NOMO-1 treated with DMSO at 0.1 percent for 48 hours (cell line): ENCODE data around the gene PLK4.
"Not testable (repeated sequence)": the region's sequence is repeated elsewhere in the genome, so short reads cannot be mapped to it uniquely, and the experiment has no call there.

Source experiments
- DNase-seq: peaks from one replicate; lab custom pipeline; 2025; ENCODE audit not compliant: unreplicated experiment; lab: John Stamatoyannopoulos, UW

PLK4 gene

GRCh38 chr4:127905029-127905428, 24.3 kb downstream of the PLK4 start:
- no peak for DNase-seq

DNA sequence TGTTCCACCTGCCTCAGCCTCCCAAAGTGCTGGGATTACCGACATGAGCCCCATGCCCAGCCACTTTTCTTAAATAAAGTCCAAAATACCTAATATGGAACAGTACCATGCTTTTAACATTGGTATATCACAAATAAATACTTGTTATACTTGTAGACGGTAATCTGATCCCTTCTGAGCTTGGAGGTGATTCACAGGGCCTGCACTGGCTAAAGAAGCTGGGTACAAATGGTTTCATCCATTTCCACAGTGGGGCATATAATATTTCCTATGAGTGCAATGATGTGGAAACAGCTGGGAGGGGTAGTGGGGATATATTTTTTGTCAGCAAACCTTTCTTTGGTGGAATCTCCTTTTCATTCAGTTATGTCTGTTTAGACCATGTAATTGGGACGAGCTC, 35.8 kb downstream of the PLK4 start:
- DNase-seq = no peak

GRCh38 chr4:127917151-127917550, 36.5 kb downstream of the PLK4 start:
- no peak for DNase-seq

GRCh38 chr4:127920521-127920920, 39.8 kb downstream of the PLK4 start:
- no peak for DNase-seq

DNA sequence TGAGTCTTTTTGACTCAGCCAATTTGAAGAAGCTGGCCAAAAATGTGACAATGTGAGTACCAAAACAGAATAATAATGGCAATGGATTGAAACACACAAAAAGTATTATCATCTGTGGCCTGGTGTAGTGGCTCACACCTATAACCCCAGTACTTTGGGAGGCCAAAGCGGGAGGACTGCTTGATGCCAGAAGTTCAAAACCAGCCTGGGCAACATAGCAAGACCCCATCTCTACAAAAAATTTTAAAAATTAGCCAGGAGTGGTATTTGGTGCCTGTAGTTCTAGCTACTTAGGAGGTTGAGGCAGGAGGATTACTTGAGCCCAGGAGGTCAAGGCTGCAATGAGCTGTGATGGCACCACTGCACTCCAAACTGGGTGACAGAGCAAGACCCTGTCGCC, 41.5 kb downstream of the PLK4 start:
- DNase-seq = no peak

DNA sequence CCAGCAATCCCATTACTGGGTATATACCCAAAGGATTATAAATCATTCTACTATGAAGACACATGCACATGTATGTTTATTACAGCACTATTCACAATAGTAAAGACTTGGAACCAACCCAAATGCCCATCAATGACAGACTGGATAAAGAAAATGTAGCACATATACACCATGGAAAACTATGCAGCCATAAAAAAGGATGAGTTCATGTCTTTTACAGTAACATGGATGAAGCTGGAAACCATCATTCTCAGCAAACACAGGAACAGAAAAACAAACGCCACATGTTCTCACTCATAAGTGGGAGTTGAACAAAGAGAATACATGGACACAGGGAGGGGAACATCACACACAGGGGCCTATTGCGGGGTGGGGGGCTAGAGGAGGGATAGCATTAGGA, 45.0 kb downstream of the PLK4 start:
- not testable (repeated sequence) for DNase-seq

GRCh38 chr4:127930175-127930574, 49.5 kb downstream of the PLK4 start:
- DNase-seq = no peak

DNA sequence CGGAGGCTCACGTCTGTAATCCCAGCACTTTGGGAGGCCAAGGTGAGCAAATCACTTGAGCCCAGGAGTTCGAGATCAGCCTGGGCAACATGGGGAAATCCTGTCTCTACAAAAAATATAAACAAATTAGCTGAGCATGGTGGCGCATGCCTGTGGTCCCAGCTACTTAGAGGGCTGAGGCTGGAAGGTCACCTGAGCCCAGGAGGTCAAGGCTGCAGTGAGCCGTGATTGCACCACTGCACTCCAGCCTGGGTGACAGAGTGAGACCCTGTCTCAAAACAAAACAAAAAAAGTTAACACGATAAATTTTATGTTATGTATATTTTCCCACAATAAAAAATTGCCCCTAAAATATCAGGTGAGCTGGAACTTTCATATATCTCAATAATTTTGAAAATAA, 51.1 kb downstream of the PLK4 start:
- DNase-seq = not testable (repeated sequence)

GRCh38 chr4:127936974-127937373, 56.3 kb downstream of the PLK4 start:
- DNase-seq = no peak
